Hepatocyte (in vitro differentiated cells): ENCODE measurements around the gene ANKHD1.

ENCODE experiments used
- EZH2 ChIP-seq: fragments of 200-600 bp; sonication (generic); IDR thresholded peaks from 2 replicates; pipeline ENCODE4 v1.6.1; 2016; ENCODE audit warnings: antibody characterized with exemption, mild to moderate bottlenecking, borderline replicate concordance
- EZH2phosphoT487 ChIP-seq: fragments of 200-600 bp; sonication (generic); IDR thresholded peaks from one replicate; pipeline ENCODE4 v1.6.1; 2018; ENCODE audit warnings: antibody characterized with exemption, mild to moderate bottlenecking, low read depth, moderate library complexity; ENCODE audit not compliant: unreplicated experiment, severe bottlenecking
- TF ChIP-seq, protein P1 (sequence below): fragments of 200-600 bp; sonication (generic); IDR thresholded peaks from 2 replicates; pipeline ENCODE4 v1.5.1; 2016; ENCODE audit warnings: antibody characterized with exemption, mild to moderate bottlenecking; ENCODE audit not compliant: poor library complexity

DNA sequence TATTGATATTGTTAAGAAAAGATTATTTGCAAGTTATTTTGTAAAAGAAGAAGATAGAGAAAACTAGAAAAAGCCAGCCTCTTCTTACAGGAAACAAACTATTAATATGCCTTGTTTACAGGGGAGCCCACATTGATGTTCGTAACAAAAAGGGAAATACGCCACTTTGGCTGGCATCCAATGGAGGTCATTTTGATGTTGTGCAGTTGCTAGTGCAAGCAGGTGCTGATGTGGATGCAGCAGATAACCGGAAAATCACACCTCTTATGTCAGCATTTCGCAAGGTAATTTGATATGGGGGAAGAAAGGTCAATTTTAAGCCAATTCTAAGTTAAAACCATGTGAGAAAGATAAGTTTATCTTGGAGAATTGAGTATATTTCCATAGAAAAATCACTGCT, 108.3 kb downstream of the ANKHD1 start:
- TF ChIP-seq, protein P1, sequence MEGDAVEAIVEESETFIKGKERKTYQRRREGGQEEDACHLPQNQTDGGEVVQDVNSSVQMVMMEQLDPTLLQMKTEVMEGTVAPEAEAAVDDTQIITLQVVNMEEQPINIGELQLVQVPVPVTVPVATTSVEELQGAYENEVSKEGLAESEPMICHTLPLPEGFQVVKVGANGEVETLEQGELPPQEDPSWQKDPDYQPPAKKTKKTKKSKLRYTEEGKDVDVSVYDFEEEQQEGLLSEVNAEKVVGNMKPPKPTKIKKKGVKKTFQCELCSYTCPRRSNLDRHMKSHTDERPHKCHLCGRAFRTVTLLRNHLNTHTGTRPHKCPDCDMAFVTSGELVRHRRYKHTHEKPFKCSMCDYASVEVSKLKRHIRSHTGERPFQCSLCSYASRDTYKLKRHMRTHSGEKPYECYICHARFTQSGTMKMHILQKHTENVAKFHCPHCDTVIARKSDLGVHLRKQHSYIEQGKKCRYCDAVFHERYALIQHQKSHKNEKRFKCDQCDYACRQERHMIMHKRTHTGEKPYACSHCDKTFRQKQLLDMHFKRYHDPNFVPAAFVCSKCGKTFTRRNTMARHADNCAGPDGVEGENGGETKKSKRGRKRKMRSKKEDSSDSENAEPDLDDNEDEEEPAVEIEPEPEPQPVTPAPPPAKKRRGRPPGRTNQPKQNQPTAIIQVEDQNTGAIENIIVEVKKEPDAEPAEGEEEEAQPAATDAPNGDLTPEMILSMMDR: no peak
- TF ChIP-seq EZH2 (no peak), EZH2phosphoT487 (no peak)
